GM23338 (cell line): Measurements from ENCODE around the gene PAK4. TPM values are rescaled to one million over a fixed set of nuclear protein-coding genes. Genes with fewer than 3 reads are reported as not detected.

Experiments
- ATAC-seq: fragments of 200-7000 bp; cut with Tn5 transposase; 3 replicates; pipeline ENCODE4 v1.9.1; 2020
- DNase-seq: peaks from one replicate; pipeline ENCODE4 v3.0.0-alpha.2; 2015; ENCODE audit warnings: low spot score
- H2AFZ ChIP-seq: fragments of 200-600 bp; sonication (generic); 2 replicates; pipeline ENCODE4 v1.8.0; 2016; ENCODE audit warnings: antibody characterized with exemption, mild to moderate bottlenecking, moderate library complexity
- H3F3A ChIP-seq: fragments of 200-600 bp; sonication (generic); replicated peaks from 2 replicates; pipeline ENCODE4 v1.8.0; 2017; ENCODE audit warnings: antibody characterized with exemption, mixed run types, low read depth
- H3K27ac ChIP-seq: fragments of 200-600 bp; sonication (generic); 2 replicates; pipeline ENCODE4 v1.6.1; 2016; ENCODE audit warnings: low read depth
- H3K27me3 ChIP-seq: fragments of 200-600 bp; sonication (generic); 2 replicates; pipeline ENCODE4 v1.8.0; 2016; ENCODE audit warnings: mild to moderate bottlenecking, mixed run types, moderate library complexity; ENCODE audit not compliant: insufficient read depth
- H3K36me3 ChIP-seq: fragments of 200-600 bp; sonication (generic); 2 replicates; pipeline ENCODE4 v1.8.0; 2016; ENCODE audit warnings: mild to moderate bottlenecking; ENCODE audit not compliant: insufficient read depth
- H3K4me1 ChIP-seq: fragments of 200-600 bp; sonication (generic); 2 replicates; pipeline ENCODE4 v1.8.0; 2016; ENCODE audit warnings: mild to moderate bottlenecking, moderate library complexity; ENCODE audit not compliant: insufficient read depth
- H3K4me2 ChIP-seq: fragments of 200-600 bp; sonication (generic); 2 replicates; pipeline ENCODE4 v1.7.1; 2017; ENCODE audit warnings: mixed run types
- H3K4me3 ChIP-seq: fragments of 200-600 bp; sonication (generic); 2 replicates; pipeline ENCODE4 v1.6.1; 2016; ENCODE audit warnings: mixed run types
- H3K79me2 ChIP-seq: fragments of 200-600 bp; sonication (generic); replicated peaks from 2 replicates; pipeline ENCODE4 v1.8.0; 2017; ENCODE audit warnings: mild to moderate bottlenecking; ENCODE audit not compliant: insufficient read depth
- H3K9me2 ChIP-seq: fragments of 200-600 bp; sonication (generic); 2 replicates; pipeline ENCODE4 v1.8.0; 2017; ENCODE audit not compliant: insufficient read depth
- H4K20me1 ChIP-seq: fragments of 200-600 bp; sonication (generic); replicated peaks from 2 replicates; pipeline ENCODE4 v1.8.0; 2017; ENCODE audit warnings: mild to moderate bottlenecking; ENCODE audit not compliant: insufficient read depth
- H3K27ac Mint-ChIP-seq: 2 replicates; pipeline ENCODE4 v1.8.0; 2020; ENCODE audit warnings: inconsistent platforms, mild to moderate bottlenecking, moderate library complexity, mixed read lengths
- H3K27me3 Mint-ChIP-seq: 3 replicates; pipeline ENCODE4 v1.8.0; 2022; ENCODE audit warnings: low read depth, mild to moderate bottlenecking, moderate library complexity, mixed read lengths, inconsistent platforms; ENCODE audit not compliant: insufficient read depth, poor library complexity
- H3K36me3 Mint-ChIP-seq: 3 replicates; pipeline ENCODE4 v1.8.0; 2021; ENCODE audit warnings: low read depth, mild to moderate bottlenecking, inconsistent platforms, moderate library complexity, mixed read lengths
- H3K4me1 Mint-ChIP-seq: 3 replicates; pipeline ENCODE4 v1.8.0; 2020; ENCODE audit warnings: mild to moderate bottlenecking, inconsistent platforms, mixed read lengths
- H3K4me3 Mint-ChIP-seq: 3 replicates; pipeline ENCODE4 v1.8.0; 2021; ENCODE audit warnings: moderate library complexity, mild to moderate bottlenecking, inconsistent platforms, mixed read lengths
- H3K9me3 Mint-ChIP-seq: 3 replicates; pipeline ENCODE4 v1.8.0; 2020; ENCODE audit warnings: moderate library complexity, mild to moderate bottlenecking, inconsistent platforms, mixed read lengths
- CREB1 ChIP-seq: fragments of 250-450 bp; sonication (Bioruptor Pico); IDR thresholded peaks from 2 replicates; pipeline ENCODE4 v1.5.0; 2020; ENCODE audit warnings: low read depth, mild to moderate bottlenecking, moderate library complexity
- EZH2 ChIP-seq: fragments of 200-600 bp; sonication (generic); IDR thresholded peaks from one replicate; pipeline ENCODE4 v1.8.0; 2017; ENCODE audit warnings: antibody characterized with exemption, mild to moderate bottlenecking, low read depth; ENCODE audit not compliant: unreplicated experiment
- JUNB ChIP-seq: IDR thresholded peaks from one replicate; pipeline ENCODE4 v1.6.1; 2016; ENCODE audit warnings: antibody characterized with exemption; ENCODE audit not compliant: unreplicated experiment
- POLR2AphosphoS5 ChIP-seq: IDR thresholded peaks from 2 replicates; pipeline ENCODE4 v1.6.1; 2016; ENCODE audit warnings: antibody characterized with exemption, low read depth
- STAT1 ChIP-seq: IDR thresholded peaks from one replicate; pipeline ENCODE4 v1.6.1; 2016; ENCODE audit warnings: antibody characterized with exemption; ENCODE audit not compliant: unreplicated experiment
- ZNF114 ChIP-seq: fragments of 250-450 bp; sonication (Bioruptor Pico); IDR thresholded peaks from 2 replicates; pipeline ENCODE4 v1.5.0; 2020; ENCODE audit warnings: mild to moderate bottlenecking, moderate library complexity
- ZNF331 ChIP-seq: fragments of 250-450 bp; sonication (Bioruptor Pico); IDR thresholded peaks from 2 replicates; pipeline ENCODE4 v1.5.0; 2020; ENCODE audit warnings: low read depth, mild to moderate bottlenecking, moderate library complexity
- polyA plus RNA-seq: library from polyadenylated mRNA; unstranded; fragments of >200 nt; fragmentation: Nextera tagmentation; extraction: Ambion mirVana; gene quantifications from 2 replicates; pipeline ENCODE4 v1.2.1, GENCODE V29; 2016
- total RNA-seq: library from RNA; depleted of rRNA; stranded (reverse); fragments of >200 nt; shearing (Covaris generic); gene quantifications from 2 replicates; pipeline ENCODE4 v1.2.3, GENCODE V29; 2014
- TF ChIP-seq, protein P1 (sequence below): IDR thresholded peaks from 2 replicates; pipeline ENCODE4 v1.6.1; 2016; ENCODE audit warnings: antibody characterized with exemption
- TF ChIP-seq, protein P2 (sequence below): IDR thresholded peaks from one replicate; pipeline ENCODE4 v1.6.1; 2018; ENCODE audit warnings: antibody characterized with exemption; ENCODE audit not compliant: unreplicated experiment
- TF ChIP-seq, protein P3 (sequence below), 2 experiments: fragments of 200-600 bp in 1 of 2; sonication (generic) in 1 of 2; conservative IDR thresholded peaks; 2 replicates each; pipeline versions ENCODE4 v1.5.1 to v1.6.1; 2016 to 2017; ENCODE audit warnings: antibody characterized with exemption in 2 of 2, low read depth in 2 of 2, mild to moderate bottlenecking in 2 of 2, moderate library complexity in 1 of 2

PAK4 gene
- total and polyA plus RNA-seq, 2 experiments from 2014 or later: 28.7 to 35.4 TPM

DNA sequence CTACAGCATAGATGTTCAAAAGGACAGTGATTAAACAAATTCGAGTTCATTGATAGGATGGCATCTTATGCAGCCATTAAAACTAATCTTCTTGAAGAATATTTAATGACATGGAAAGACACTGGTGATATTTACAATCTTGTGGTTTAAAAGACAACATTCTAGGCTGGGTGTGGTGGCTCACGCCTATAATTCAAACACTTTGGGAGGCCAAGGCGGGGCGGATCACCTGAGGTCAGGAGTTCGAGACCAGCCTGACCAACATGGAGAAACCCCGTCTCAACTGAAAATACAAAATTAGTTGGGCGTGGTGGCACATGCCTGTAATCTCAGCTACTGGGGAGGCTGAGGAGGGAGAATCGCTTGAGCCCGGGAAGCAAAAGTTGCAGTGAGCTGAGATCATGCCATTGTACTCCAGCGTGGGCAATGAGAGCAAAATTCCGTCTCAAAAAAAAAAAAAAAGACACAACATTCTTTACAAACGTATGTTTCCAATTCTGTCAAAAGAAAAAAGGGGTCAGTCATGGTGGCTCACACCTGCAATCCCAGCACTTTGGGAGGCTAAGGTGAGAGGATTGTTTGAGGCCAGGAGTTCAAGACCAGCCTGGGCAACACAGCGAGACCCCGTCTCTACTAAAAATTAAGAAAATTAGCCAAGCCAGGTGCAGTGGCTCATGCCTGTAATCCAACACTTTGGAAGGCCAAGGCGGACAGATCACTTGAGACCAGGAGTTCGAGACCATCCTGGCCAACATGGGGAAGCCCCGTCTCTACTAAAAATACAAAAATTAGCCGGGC is 2.5 kb upstream of the PAK4 start:
- H3K9me2 ChIP-seq: no peaks in the 10 kb centered on the region
- peaks cover 17% of the 10 kb centered on the region for H3K27me3 Mint-ChIP-seq
- H4K20me1 ChIP-seq: peaks cover 4% of the 10 kb centered on the region
- no peak overlapping the region for H2AFZ ChIP-seq
- no peaks in the 10 kb centered on the region for H3K27me3 ChIP-seq
- H3K4me1 ChIP-seq: peaks cover 19% of the 10 kb centered on the region
- TF ChIP-seq, protein P1, sequence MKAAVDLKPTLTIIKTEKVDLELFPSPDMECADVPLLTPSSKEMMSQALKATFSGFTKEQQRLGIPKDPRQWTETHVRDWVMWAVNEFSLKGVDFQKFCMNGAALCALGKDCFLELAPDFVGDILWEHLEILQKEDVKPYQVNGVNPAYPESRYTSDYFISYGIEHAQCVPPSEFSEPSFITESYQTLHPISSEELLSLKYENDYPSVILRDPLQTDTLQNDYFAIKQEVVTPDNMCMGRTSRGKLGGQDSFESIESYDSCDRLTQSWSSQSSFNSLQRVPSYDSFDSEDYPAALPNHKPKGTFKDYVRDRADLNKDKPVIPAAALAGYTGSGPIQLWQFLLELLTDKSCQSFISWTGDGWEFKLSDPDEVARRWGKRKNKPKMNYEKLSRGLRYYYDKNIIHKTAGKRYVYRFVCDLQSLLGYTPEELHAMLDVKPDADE: no peak
- TF ChIP-seq ZNF331 (CRISPR knock-in tag) (no peak), POLR2AphosphoS5 (no peak), EZH2 (no peak), JUNB (no peak), CREB1 (no peak), ZNF114 (CRISPR knock-in tag) (no peak), STAT1 (no peak)
- TF ChIP-seq, protein P2, sequence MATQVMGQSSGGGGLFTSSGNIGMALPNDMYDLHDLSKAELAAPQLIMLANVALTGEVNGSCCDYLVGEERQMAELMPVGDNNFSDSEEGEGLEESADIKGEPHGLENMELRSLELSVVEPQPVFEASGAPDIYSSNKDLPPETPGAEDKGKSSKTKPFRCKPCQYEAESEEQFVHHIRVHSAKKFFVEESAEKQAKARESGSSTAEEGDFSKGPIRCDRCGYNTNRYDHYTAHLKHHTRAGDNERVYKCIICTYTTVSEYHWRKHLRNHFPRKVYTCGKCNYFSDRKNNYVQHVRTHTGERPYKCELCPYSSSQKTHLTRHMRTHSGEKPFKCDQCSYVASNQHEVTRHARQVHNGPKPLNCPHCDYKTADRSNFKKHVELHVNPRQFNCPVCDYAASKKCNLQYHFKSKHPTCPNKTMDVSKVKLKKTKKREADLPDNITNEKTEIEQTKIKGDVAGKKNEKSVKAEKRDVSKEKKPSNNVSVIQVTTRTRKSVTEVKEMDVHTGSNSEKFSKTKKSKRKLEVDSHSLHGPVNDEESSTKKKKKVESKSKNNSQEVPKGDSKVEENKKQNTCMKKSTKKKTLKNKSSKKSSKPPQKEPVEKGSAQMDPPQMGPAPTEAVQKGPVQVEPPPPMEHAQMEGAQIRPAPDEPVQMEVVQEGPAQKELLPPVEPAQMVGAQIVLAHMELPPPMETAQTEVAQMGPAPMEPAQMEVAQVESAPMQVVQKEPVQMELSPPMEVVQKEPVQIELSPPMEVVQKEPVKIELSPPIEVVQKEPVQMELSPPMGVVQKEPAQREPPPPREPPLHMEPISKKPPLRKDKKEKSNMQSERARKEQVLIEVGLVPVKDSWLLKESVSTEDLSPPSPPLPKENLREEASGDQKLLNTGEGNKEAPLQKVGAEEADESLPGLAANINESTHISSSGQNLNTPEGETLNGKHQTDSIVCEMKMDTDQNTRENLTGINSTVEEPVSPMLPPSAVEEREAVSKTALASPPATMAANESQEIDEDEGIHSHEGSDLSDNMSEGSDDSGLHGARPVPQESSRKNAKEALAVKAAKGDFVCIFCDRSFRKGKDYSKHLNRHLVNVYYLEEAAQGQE: no peak
- TF ChIP-seq, protein P3, sequence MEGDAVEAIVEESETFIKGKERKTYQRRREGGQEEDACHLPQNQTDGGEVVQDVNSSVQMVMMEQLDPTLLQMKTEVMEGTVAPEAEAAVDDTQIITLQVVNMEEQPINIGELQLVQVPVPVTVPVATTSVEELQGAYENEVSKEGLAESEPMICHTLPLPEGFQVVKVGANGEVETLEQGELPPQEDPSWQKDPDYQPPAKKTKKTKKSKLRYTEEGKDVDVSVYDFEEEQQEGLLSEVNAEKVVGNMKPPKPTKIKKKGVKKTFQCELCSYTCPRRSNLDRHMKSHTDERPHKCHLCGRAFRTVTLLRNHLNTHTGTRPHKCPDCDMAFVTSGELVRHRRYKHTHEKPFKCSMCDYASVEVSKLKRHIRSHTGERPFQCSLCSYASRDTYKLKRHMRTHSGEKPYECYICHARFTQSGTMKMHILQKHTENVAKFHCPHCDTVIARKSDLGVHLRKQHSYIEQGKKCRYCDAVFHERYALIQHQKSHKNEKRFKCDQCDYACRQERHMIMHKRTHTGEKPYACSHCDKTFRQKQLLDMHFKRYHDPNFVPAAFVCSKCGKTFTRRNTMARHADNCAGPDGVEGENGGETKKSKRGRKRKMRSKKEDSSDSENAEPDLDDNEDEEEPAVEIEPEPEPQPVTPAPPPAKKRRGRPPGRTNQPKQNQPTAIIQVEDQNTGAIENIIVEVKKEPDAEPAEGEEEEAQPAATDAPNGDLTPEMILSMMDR (conservative IDR thresholded peaks at IDR 0.05; ENCODE audit: low read depth in 2 of 2): no peak
- H3K27ac Mint-ChIP-seq: no peak overlapping the region
- H3K9me3 Mint-ChIP-seq: no peaks in the 10 kb centered on the region
- H3K4me3 ChIP-seq: no peak overlapping the region
- H3K4me3 Mint-ChIP-seq: no peak overlapping the region
- no peak for ATAC-seq
- no peaks in the 10 kb centered on the region for H3K36me3 Mint-ChIP-seq
- peak overlapping the region; percentile 60; the same call in 1 of the 2 replicates for H3K27ac ChIP-seq
- no peak overlapping the region for H3K4me2 ChIP-seq
- no peak for DNase-seq
- peaks cover 28% of the 10 kb centered on the region for H3K4me1 Mint-ChIP-seq
- H3K79me2 ChIP-seq: peaks cover 23% of the 10 kb centered on the region
- H3K36me3 ChIP-seq: no peaks in the 10 kb centered on the region
- 0 out of 2 replicates have a peak, but pooled peaks cover 6% of the 10 kb centered on the region for H3F3A ChIP-seq
